Mucosa of descending colon (tissue), 3 donors: ENCODE measurements around the gene SLX4. TPM values are rescaled to one million over a fixed set of nuclear protein-coding genes. Genes with fewer than 3 reads are reported as not detected.

ENCODE experiments used
- ATAC-seq: fragments of 200-7000 bp; cut with Tn5 transposase; one replicate; pipeline ENCODE4 v1.9.1; 2020; ENCODE audit warnings: mild to moderate bottlenecking, moderate library complexity
- DNase-seq, 3 donors: peaks; one replicate each; pipeline ENCODE4 v3.0.0-alpha.2; 2020
- H3K36me3 ChIP-seq: fragments of 200-600 bp; one replicate; pipeline ENCODE4 v1.8.0; 2021; ENCODE audit warnings: low read depth, mild to moderate bottlenecking
- H3K4me1 ChIP-seq: fragments of 200-600 bp; one replicate; pipeline ENCODE4 v1.8.0; 2021; ENCODE audit warnings: low read depth, mild to moderate bottlenecking
- H3K4me3 ChIP-seq: fragments of 200-600 bp; one replicate; pipeline ENCODE4 v1.8.0; 2021; ENCODE audit warnings: mild to moderate bottlenecking
- H3K9me3 ChIP-seq: fragments of 200-600 bp; one replicate; pipeline ENCODE4 v1.8.0; 2021; ENCODE audit warnings: mild to moderate bottlenecking
- intact Hi-C, 2 donors: fragments of 100-400 bp; cut with DNase I in 1 of 2; cut with micrococcal nuclease in 1 of 2; formaldehyde crosslinking; loops; one replicate each; pipeline versions ENCODE4 v1.11.0 to v1.11.1; 2022; cut with DNase I, micrococcal nuclease
- total RNA-seq, 3 donors: library from RNA; stranded (reverse); fragmentation: NEBNext Ultra II Directional in 2 of 3; extraction: Animal tissue kit (Norgen Biotek cat#: 25700) in 2 of 3; gene quantifications; one replicate each; pipeline versions ENCODE4 v1.2.1 to v1.2.4, GENCODE V29; 2021 to 2023
- TF ChIP-seq, protein P1 (sequence below): fragments of 200-600 bp; IDR thresholded peaks from one replicate; pipeline ENCODE4 v1.8.0; 2022; ENCODE audit warnings: antibody characterized with exemption, mild to moderate bottlenecking
- donor health status: DM: no; HTN: no; CAD: no; lungs with moderate emphysema.
- donor health status: DM: no; HTN: no; CAD: no.
- donor health status: DM: no; HTN: yes; CAD: no.

SLX4 gene
- total RNA-seq, 3 donors from 2014 or later, result 3.6 to 6.7 (median 5.0) TPM

DNA sequence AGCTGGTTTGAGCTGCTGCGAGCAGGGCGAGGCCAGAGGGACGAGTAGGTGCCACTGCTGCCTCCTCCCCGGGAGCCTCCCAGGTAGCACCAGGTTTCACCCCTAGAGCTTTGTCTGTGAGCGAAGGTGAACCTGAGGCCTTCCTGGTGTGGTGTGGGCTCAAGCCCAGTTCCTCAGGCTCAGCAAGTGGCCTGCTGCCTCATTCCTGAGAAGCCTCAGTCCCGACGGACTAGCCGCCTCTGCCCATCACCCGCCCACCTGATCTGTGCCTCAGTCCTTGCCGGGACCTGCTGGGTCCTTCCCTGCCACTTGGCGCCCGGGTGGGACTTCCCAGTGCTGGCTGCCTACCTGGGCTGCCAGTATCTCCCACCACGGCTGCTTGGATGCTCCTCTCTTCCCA lies 35.9 kb downstream of the SLX4 start:
- TF ChIP-seq, protein P1, sequence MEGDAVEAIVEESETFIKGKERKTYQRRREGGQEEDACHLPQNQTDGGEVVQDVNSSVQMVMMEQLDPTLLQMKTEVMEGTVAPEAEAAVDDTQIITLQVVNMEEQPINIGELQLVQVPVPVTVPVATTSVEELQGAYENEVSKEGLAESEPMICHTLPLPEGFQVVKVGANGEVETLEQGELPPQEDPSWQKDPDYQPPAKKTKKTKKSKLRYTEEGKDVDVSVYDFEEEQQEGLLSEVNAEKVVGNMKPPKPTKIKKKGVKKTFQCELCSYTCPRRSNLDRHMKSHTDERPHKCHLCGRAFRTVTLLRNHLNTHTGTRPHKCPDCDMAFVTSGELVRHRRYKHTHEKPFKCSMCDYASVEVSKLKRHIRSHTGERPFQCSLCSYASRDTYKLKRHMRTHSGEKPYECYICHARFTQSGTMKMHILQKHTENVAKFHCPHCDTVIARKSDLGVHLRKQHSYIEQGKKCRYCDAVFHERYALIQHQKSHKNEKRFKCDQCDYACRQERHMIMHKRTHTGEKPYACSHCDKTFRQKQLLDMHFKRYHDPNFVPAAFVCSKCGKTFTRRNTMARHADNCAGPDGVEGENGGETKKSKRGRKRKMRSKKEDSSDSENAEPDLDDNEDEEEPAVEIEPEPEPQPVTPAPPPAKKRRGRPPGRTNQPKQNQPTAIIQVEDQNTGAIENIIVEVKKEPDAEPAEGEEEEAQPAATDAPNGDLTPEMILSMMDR, result no peak
- intact Hi-C loops, result no loop called here
- H3K4me1 ChIP-seq, result no peaks in the 10 kb centered on the region
- DNase-seq, result no peak
- no peak overlapping the region for H3K4me3 ChIP-seq
- peaks cover 9% of the 10 kb centered on the region for H3K9me3 ChIP-seq
- H3K36me3 ChIP-seq, result no peaks in the 10 kb centered on the region
- no peak for ATAC-seq

DNA sequence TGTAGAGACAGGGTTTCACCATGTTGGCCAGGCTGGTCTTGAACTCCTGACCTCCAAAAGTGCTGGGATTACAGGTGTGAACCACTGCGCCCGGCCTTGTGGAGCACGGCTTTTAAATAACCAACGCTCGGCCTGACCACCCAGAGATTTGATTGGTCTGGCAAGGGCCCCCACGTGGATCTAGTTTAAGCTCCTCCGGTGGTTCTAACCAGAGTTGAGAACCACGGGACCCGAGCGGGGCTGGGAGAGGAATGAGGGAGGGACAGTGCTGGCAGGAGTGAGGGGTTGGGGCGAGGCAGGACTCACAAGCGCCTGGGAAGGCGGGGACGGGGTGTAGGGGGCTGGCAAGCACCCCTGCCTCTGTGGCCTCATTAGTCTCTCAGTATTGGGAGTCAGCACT lies 37.2 kb downstream of the SLX4 start:
- H3K4me3 ChIP-seq, result no peak overlapping the region
- H3K9me3 ChIP-seq, result peaks cover 12% of the 10 kb centered on the region
- no peak for DNase-seq
- intact Hi-C loops, result no loop called here
- H3K36me3 ChIP-seq, result no peaks in the 10 kb centered on the region
- H3K4me1 ChIP-seq, result no peaks in the 10 kb centered on the region
- TF ChIP-seq, protein P1, result no peak
- ATAC-seq, result no peak

DNA sequence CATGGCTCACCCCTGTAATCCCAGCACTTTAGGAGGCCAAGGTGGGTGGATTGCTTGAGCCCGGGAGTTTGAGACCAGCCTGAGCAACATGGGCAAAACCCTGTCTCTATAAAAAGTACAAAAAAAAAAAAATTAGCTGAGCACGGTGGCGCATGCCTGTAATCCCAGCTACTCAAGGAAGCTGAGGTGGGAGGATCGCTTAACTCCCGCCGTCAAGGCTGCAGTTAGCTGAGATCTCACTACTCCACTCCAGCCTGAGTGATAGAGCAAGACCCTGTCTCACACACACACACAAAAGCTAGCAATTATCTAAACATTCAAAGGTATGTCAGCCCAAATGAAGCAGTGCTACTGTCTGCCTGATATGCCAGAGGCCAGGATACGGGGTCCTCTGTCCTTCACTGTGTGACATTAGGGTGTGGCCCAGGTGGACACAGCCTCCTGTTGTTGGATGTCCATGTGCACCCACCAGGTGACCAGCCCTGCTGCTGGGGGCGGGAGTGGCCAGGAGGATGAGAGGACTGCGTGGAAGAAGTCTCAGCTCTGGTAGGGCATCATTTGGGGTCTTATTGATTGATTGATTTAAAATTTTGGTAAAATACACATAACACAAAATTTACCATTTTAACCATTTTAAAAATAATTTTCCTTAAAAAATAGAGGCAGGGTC lies 38.1 kb downstream of the SLX4 start:
- intact Hi-C loops, result no loop called here
- TF ChIP-seq, protein P1, result no peak
- H3K9me3 ChIP-seq, result peaks cover 12% of the 10 kb centered on the region
- H3K4me3 ChIP-seq, result no peak overlapping the region
- no peaks in the 10 kb centered on the region for H3K4me1 ChIP-seq
- no peaks in the 10 kb centered on the region for H3K36me3 ChIP-seq
- no peak for DNase-seq
- no peak for ATAC-seq

DNA sequence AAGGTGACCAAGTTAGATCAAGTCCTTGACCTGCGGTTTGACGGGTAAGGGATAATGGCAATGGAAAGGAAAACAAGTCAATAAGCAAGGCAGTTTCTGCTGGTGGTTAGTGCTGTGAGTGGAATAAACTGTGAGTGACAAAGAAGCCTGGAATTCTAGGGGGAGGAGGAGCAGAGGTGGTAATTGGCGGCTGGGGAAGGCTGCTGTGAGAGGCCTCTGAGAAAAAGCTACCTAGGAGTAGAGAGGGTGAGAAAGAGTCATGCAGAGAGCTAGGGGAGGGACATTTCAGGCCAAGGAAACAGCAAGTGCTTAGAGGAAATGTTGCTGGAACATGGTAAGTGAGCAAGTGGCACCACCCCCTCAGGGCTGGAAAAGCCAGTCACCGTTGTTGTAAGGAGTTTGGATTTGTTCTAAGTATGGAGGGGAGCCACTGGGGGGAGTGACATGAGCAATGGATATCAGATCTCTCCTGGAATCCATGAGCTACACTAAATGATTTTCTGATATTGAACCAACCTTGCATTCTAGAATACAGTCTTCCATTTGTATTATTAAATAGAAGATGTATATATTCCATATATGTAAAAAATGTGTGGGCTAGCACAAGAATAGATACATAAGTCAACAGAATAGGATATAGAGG lies 40.9 kb downstream of the SLX4 start:
- ATAC-seq (no peak), DNase-seq (no peak)
- no peaks in the 10 kb centered on the region for H3K36me3 ChIP-seq
- intact Hi-C loops, result no loop called here
- peaks cover 12% of the 10 kb centered on the region for H3K9me3 ChIP-seq
- H3K4me1 ChIP-seq, result no peaks in the 10 kb centered on the region
- TF ChIP-seq, protein P1, result no peak
- no peak overlapping the region for H3K4me3 ChIP-seq

DNA sequence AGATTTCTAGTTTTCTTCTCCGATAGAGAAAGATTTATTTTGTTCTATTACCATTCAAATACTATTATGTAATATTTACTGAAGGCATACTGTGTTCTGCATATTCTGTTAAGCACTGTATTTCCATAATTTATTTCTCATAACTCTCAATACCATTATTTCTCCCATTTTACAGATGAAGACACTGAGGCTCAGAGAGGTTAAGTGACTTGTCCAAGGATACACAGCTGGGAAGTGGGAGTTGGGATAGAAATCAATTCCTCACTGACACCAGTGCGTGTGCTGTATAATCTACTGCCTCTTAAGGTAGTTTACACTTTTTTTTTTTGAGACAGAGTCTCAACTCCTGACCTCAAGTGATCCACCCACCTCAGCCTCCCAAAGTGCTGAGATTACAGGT lies 41.6 kb downstream of the SLX4 start:
- Histone ChIP-seq H3K36me3 (no peaks in the 10 kb centered on the region), H3K4me3 (no peak overlapping the region), H3K9me3 (peaks cover 12% of the 10 kb centered on the region), H3K4me1 (no peaks in the 10 kb centered on the region)
- DNase-seq (no peak), ATAC-seq (no peak)
- intact Hi-C loops, result no loop called here
- TF ChIP-seq, protein P1, result no peak
